Kidney epithelial cell (primary cell): ENCODE measurements around the gene DNAH7. TPM values are rescaled to one million over a fixed set of nuclear protein-coding genes. Genes with fewer than 3 reads are reported as not detected.

Experiments
- DNase-seq: peaks from one replicate; pipeline ENCODE4 v3.0.0-alpha.2; 2010; ENCODE audit warnings: low read depth
- H3K27me3 ChIP-seq: 2 replicates; pipeline ENCODE4 v1.6.0; 2011; ENCODE audit warnings: low read length; ENCODE audit not compliant: control insufficient read depth, insufficient read depth
- H3K36me3 ChIP-seq: 2 replicates; pipeline ENCODE4 v1.5.1; 2011; ENCODE audit warnings: low read length; ENCODE audit not compliant: control insufficient read depth, insufficient read depth
- H3K4me3 ChIP-seq: 2 replicates; pipeline ENCODE4 v1.5.1; 2011; ENCODE audit warnings: low read depth, mild to moderate bottlenecking, control low read depth, low read length
- total RNA-seq: library from RNA; depleted of rRNA; stranded (reverse); fragments of >200 nt; gene quantifications from 2 replicates; pipeline ENCODE4 v1.2.3, GENCODE V29; 2015
- TF ChIP-seq, protein P1 (sequence below): IDR thresholded peaks from 2 replicates; pipeline ENCODE4 v1.5.1; 2011; ENCODE audit warnings: mild to moderate bottlenecking, moderate library complexity, low read length, control low read depth, inconsistent platforms; ENCODE audit not compliant: insufficient read depth, poor library complexity, severe bottlenecking

The DNAH7 gene
- total RNA-seq, 1 donor from 2014 or later: 2.1 TPM

GRCh38 chr2:195863564-195863963 is 205.1 kb downstream of the DNAH7 start:
- DNase-seq: no peak
- Histone ChIP-seq H3K36me3 (no peaks in the 10 kb centered on the region), H3K27me3 (no peaks in the 10 kb centered on the region), H3K4me3 (no peak overlapping the region)
- TF ChIP-seq, protein P1, sequence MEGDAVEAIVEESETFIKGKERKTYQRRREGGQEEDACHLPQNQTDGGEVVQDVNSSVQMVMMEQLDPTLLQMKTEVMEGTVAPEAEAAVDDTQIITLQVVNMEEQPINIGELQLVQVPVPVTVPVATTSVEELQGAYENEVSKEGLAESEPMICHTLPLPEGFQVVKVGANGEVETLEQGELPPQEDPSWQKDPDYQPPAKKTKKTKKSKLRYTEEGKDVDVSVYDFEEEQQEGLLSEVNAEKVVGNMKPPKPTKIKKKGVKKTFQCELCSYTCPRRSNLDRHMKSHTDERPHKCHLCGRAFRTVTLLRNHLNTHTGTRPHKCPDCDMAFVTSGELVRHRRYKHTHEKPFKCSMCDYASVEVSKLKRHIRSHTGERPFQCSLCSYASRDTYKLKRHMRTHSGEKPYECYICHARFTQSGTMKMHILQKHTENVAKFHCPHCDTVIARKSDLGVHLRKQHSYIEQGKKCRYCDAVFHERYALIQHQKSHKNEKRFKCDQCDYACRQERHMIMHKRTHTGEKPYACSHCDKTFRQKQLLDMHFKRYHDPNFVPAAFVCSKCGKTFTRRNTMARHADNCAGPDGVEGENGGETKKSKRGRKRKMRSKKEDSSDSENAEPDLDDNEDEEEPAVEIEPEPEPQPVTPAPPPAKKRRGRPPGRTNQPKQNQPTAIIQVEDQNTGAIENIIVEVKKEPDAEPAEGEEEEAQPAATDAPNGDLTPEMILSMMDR: no peak

DNA sequence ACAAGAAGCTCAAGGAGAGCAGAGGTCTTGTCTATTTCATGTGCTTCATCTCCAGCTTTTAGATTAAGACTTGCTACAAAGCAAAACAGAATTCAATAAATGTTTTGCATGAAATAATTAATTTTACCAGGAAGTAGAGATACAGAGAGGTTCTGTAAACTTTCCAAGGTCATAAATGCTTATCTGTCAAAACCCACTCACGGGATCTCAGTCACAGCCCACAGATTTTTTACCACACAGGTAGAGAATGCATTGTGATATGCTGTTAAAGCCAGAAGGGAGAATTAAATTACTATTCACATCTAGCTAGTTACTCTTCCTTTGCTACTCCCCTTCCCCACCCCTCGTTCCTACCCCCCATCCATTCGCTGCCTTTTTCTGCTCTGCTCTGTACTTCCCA is 205.5 kb downstream of the DNAH7 start:
- TF ChIP-seq, protein P1: no peak
- DNase-seq: no peak
- no peaks in the 10 kb centered on the region for H3K27me3 ChIP-seq

DNA sequence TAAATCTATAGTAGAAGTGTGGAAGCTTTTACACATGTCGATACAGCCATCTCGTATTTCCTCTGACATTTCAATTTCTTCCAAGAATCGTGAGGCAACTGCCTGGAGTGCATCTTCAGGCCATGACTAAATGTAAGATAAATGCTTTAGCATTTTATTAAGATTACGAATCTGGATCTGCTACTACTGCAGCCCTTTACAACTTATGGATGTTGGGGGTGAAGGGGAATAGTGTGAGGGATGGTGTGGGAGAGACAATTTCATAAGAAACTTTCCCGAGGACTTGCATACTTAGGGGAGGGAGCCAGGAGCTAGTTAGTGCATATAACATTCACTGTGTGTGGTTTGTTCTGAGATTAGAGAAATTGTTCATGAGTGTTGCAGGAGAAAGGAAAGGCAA is 206.8 kb downstream of the DNAH7 start:
- TF ChIP-seq, protein P1: no peak
- no peaks in the 10 kb centered on the region for H3K36me3 ChIP-seq
- H3K4me3 ChIP-seq: no peak overlapping the region
- DNase-seq: no peak
- no peaks in the 10 kb centered on the region for H3K27me3 ChIP-seq

More for the DNA sequence above, 205.5 kb downstream of the DNAH7 start:
- Histone ChIP-seq H3K4me3 (no peak overlapping the region), H3K36me3 (no peaks in the 10 kb centered on the region)

DNA sequence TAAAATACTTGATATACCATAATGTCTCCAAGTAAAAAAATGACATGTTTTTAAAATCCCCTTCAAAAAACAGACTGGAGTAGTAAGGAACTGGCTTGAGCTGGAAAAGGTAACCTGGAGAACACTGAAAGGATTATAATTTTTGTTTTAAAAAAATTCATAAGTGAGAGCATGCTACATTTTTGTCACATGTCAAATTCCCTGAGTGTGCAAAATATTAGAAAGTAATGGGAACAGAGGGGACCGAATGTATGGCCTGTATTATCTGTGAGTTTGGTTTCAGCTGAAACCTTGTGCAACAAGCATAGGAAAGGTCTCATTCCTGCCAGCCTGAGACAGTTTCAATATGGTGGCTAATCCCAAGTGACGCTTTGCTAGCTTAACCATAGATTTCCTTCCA is 209.1 kb downstream of the DNAH7 start:
- DNase-seq: no peak
- TF ChIP-seq, protein P1: no peak
- Histone ChIP-seq H3K36me3 (no peaks in the 10 kb centered on the region), H3K4me3 (no peak overlapping the region), H3K27me3 (no peaks in the 10 kb centered on the region)

DNA sequence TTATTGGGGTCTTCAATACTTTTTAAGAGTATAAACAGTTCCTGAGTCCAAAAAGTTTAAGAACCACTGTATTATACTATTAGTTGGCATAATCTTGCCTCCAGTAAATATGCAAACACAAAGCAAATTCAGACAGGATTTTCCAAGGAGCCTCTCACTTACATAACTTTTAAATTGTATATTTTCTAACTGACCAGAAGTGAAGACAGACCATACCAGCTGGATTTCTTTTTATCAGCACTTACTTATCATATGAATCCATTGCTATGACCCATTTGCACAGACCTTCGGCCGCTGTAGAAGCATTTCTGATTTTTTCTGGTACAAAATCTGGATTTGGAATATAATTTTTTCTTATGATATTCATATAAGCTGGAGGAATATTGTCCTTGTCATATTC is 211.5 kb downstream of the DNAH7 start:
- Histone ChIP-seq H3K4me3 (no peak overlapping the region), H3K27me3 (no peaks in the 10 kb centered on the region), H3K36me3 (no peaks in the 10 kb centered on the region)
- TF ChIP-seq, protein P1: no peak
- no peak for DNase-seq

GRCh38 chr2:195850764-195851163 is 217.9 kb downstream of the DNAH7 start:
- no peak overlapping the region for H3K4me3 ChIP-seq
- H3K36me3 ChIP-seq: no peaks in the 10 kb centered on the region

More at GRCh38 chr2:195850764-195851163, 217.9 kb downstream of the DNAH7 start:
- no peaks in the 10 kb centered on the region for H3K27me3 ChIP-seq
- TF ChIP-seq, protein P1: no peak
- no peak for DNase-seq
